ENCODE data around the gene LMO1. TPM values are rescaled to one million over a fixed set of nuclear protein-coding genes. Genes with fewer than 3 reads are reported as not detected.

The LMO1 gene
- total and polyA plus RNA-seq, 12 donors: 0.22 to 2.5 (median 1.2) TPM; not detected in 6

DNA sequence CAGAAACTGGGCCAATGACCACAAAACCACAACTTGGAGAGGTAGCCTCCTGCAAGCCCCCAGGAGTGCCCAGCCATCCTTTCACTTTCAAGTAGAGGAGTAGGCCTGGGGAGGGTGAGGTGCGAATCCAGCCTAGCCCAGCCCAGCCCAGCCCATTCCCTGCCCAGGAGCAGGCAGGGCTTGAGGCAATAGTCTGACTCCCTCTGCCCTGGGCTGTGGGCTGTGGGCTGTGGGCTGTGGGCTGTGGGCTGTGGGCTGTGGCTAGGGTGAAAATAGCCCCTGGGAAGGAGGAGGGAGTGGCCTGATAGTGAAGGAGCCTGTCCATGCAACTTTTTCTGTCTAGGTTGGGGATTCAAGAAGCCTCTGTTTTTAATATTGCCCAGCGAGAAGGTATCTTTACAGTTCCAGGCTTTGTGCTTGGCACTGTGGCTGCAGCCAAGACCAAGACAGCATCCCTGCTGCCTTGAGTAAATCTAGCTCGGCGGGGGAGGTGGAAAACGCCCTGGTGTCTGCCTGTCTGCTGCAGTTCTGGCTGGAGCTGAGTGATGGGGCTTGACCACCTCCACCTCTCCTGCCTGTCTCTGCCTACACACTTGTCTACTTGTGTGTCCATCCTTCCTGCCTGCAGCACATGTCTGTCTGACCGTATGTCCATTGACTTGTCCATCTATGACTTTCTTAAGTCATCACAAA is 40.7 kb downstream of the LMO1 start:
- Histone ChIP-seq H3K27me3 (no peaks in the 10 kb centered on the region), H3K36me3 (replicated peaks in 1 of 2) (no peaks in the 10 kb centered on the region), H3K9me3 (replicated peaks in 1 of 3) (no peaks in the 10 kb centered on the region), H3K4me3 (no peak overlapping the region), H3K27ac (no peak overlapping the region), H3K4me1 (replicated peaks in 1 of 2) (no peaks in the 10 kb centered on the region)
- TF ChIP-seq, protein P1, sequence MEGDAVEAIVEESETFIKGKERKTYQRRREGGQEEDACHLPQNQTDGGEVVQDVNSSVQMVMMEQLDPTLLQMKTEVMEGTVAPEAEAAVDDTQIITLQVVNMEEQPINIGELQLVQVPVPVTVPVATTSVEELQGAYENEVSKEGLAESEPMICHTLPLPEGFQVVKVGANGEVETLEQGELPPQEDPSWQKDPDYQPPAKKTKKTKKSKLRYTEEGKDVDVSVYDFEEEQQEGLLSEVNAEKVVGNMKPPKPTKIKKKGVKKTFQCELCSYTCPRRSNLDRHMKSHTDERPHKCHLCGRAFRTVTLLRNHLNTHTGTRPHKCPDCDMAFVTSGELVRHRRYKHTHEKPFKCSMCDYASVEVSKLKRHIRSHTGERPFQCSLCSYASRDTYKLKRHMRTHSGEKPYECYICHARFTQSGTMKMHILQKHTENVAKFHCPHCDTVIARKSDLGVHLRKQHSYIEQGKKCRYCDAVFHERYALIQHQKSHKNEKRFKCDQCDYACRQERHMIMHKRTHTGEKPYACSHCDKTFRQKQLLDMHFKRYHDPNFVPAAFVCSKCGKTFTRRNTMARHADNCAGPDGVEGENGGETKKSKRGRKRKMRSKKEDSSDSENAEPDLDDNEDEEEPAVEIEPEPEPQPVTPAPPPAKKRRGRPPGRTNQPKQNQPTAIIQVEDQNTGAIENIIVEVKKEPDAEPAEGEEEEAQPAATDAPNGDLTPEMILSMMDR (IDR thresholded peaks at IDR 0.05): no peak
- TF ChIP-seq POLR2A (IDR thresholded peaks at IDR 0.05): no peak
- intact Hi-C loops (cut with DNase I): loop anchor here in 1 of 2 donors (5.0 to 10.0 kb wide), 2 partner anchors 102 to 344 kb away; no protein-coding TSS in a partner anchor
- no peak for DNase-seq
- 63 to 76% (median 66%) methylated on average over 4 to 6 of the region's 6 CpGs for WGBS, 4 donors

DNA sequence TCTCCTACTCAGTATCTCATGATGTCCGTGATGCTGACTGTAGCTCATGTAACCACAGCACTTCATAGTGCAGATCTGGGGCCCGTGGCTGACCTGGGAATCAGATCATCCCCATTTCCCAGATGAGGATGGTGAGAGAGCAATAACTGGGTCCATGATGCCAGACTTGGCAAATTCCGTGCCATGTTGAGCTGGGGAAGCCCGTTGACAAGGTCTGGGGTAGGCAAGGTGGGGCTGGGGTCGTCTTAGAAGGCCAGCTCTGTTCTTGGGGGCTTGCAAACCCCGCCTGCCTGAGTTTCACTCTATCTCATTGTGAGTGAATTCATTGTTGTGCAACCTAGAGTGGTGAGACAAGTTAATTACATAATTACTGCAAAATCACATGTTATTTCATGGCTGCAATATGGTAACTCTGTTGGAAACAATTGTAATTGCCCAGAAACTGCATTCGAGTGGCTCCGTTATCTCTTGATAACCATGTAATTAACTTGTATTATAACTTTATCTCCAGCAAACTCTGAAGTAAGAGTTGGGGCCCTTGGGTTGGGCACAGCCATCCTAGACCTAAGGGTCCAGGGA is 41.7 kb downstream of the LMO1 start:
- Histone ChIP-seq H3K36me3 (replicated peaks in 1 of 2) (no peaks in the 10 kb centered on the region), H3K4me1 (replicated peaks in 1 of 2) (no peaks in the 10 kb centered on the region), H3K27ac (no peak overlapping the region), H3K27me3 (no peaks in the 10 kb centered on the region), H3K9me3 (replicated peaks in 1 of 3) (no peaks in the 10 kb centered on the region), H3K4me3 (no peak overlapping the region)
- intact Hi-C loops (cut with DNase I): loop anchor here in 1 of 2 donors (5.0 to 10.0 kb wide), 2 partner anchors 103 to 345 kb away; no protein-coding TSS in a partner anchor
- WGBS, 4 donors: 73 to 85% (median 77%) methylated on average over 5 to 8 of the region's 8 CpGs
- no peak for DNase-seq
- no peak for TF ChIP-seq POLR2A (IDR thresholded peaks at IDR 0.05)
- TF ChIP-seq, protein P1 (IDR thresholded peaks at IDR 0.05): no peak

DNA sequence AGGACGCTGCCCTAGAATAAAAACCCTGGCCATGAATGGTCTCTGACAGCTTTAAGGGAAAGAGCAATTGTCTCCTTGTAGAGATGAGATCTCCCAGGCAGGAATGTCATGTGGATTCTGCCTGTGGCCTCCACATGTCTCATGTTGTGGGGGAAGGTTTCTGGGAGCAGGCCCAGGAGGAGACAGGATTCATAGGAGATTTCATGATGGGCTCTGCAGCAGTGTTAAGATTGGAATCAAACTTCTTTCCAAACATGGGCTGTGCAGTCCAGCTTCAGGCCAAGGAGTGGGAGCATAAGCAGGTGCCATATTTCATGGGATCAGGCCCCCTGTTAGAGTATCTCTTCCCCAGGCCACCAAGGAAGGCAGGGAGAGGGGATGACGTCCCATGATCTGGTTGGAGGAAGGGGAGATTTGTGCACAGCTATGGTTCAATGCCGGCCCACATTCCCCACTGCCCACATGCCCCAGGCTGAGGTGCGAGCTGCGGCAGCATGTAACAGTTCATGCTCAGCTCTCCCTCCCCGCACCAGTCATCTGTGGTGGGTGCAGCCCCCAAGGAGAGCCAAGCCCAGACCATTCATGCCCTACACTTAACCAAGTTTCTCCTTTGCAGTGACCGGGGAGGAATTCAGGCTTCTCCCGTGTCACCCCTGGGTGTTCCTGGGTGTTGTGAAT is 42.5 kb downstream of the LMO1 start:
- TF ChIP-seq POLR2A (IDR thresholded peaks at IDR 0.05): no peak
- TF ChIP-seq, protein P1 (IDR thresholded peaks at IDR 0.05): no peak
- WGBS, 4 donors: 91 to 93% (median 92%) methylated on average over 7 to 8 of the region's 8 CpGs
- intact Hi-C loops (cut with DNase I): loop anchor here in 1 of 2 donors (5.0 to 10.0 kb wide), 2 partner anchors 104 to 346 kb away; no protein-coding TSS in a partner anchor
- no peaks in the 10 kb centered on the region for H3K27me3 ChIP-seq
- no peak overlapping the region for H3K27ac ChIP-seq
- DNase-seq: no peak
- H3K4me1 ChIP-seq (replicated peaks in 1 of 2): no peaks in the 10 kb centered on the region
- H3K36me3 ChIP-seq (replicated peaks in 1 of 2): no peaks in the 10 kb centered on the region
- H3K4me3 ChIP-seq: no peak overlapping the region
- no peaks in the 10 kb centered on the region for H3K9me3 ChIP-seq (replicated peaks in 1 of 3)
